H9 (cell line): Measurements from ENCODE around the gene MSRB2. TPM values are rescaled to one million over a fixed set of nuclear protein-coding genes. Genes with fewer than 3 reads are reported as not detected.

Source experiments
- DNase-seq: peaks from one replicate; pipeline ENCODE4 v3.0.0-alpha.2; 2017
- H2AFZ ChIP-seq: one replicate; pipeline ENCODE4 v1.6.1; 2013; ENCODE audit warnings: mild to moderate bottlenecking, low read length, control low read depth, moderate library complexity
- H2AK5ac ChIP-seq: 2 replicates; pipeline ENCODE4 v1.6.1; 2013; ENCODE audit warnings: low read length, control low read depth, mixed read lengths; ENCODE audit not compliant: insufficient read length
- H2BK120ac ChIP-seq: one replicate; pipeline ENCODE4 v1.6.1; 2013; ENCODE audit warnings: low read depth, mild to moderate bottlenecking, low read length, control low read depth, inconsistent platforms; ENCODE audit not compliant: poor library complexity, severe bottlenecking
- H2BK12ac ChIP-seq: 2 replicates; pipeline ENCODE4 v1.6.1; 2013; ENCODE audit warnings: low read length, control low read depth, mixed read lengths, low read depth; ENCODE audit not compliant: insufficient read length
- H2BK15ac ChIP-seq: 2 replicates; pipeline ENCODE4 v1.6.1; 2013; ENCODE audit warnings: low read depth, low read length, control low read depth
- H2BK20ac ChIP-seq: one replicate; pipeline ENCODE4 v1.6.1; 2013; ENCODE audit warnings: low read depth, mild to moderate bottlenecking, low read length, control low read depth, inconsistent platforms; ENCODE audit not compliant: poor library complexity, severe bottlenecking
- H2BK5ac ChIP-seq: 2 replicates; pipeline ENCODE4 v1.6.1; 2013; ENCODE audit warnings: low read length, control low read depth, mixed read lengths; ENCODE audit not compliant: insufficient read length
- H3K14ac ChIP-seq: 2 replicates; pipeline ENCODE4 v1.6.1; 2013; ENCODE audit warnings: low read length, control low read depth; ENCODE audit not compliant: insufficient read depth
- H3K18ac ChIP-seq: 2 replicates; pipeline ENCODE4 v1.6.1; 2013; ENCODE audit warnings: low read depth, mild to moderate bottlenecking, mixed read lengths, low read length, control low read depth; ENCODE audit not compliant: insufficient read length
- H3K23ac ChIP-seq: 2 replicates; pipeline ENCODE4 v1.6.1; 2013; ENCODE audit warnings: low read length, control low read depth, mixed read lengths, low read depth; ENCODE audit not compliant: insufficient read length
- H3K23me2 ChIP-seq: 2 replicates; pipeline ENCODE4 v1.6.1; 2013; ENCODE audit warnings: low read depth, mild to moderate bottlenecking, mixed read lengths, low read length, control low read depth; ENCODE audit not compliant: insufficient read length, poor library complexity, severe bottlenecking
- H3K27ac ChIP-seq: 2 replicates; pipeline ENCODE4 v1.5.1; 2013; ENCODE audit warnings: low read length, control low read depth, mixed read lengths, low read depth; ENCODE audit not compliant: insufficient read length
- H3K27me3 ChIP-seq: 2 replicates; pipeline ENCODE4 v1.6.1; 2013; ENCODE audit warnings: low read length, control low read depth, inconsistent platforms; ENCODE audit not compliant: insufficient read depth
- H3K4ac ChIP-seq: 2 replicates; pipeline ENCODE4 v1.6.1; 2013; ENCODE audit warnings: low read depth, mild to moderate bottlenecking, control low read depth, inconsistent platforms, low read length, moderate library complexity
- H3K4me1 ChIP-seq: 2 replicates; pipeline ENCODE4 v1.6.1; 2013; ENCODE audit warnings: low read length, control low read depth, inconsistent platforms; ENCODE audit not compliant: insufficient read depth
- H3K4me2 ChIP-seq: 2 replicates; pipeline ENCODE4 v1.6.1; 2013; ENCODE audit warnings: low read length, control low read depth, mixed read lengths; ENCODE audit not compliant: insufficient read length, insufficient read depth
- H3K56ac ChIP-seq: 2 replicates; pipeline ENCODE4 v1.6.1; 2013; ENCODE audit warnings: low read depth, mild to moderate bottlenecking, mixed read lengths, low read length, control low read depth; ENCODE audit not compliant: insufficient read length
- H3K79me1 ChIP-seq: 2 replicates; pipeline ENCODE4 v1.6.1; 2013; ENCODE audit warnings: low read depth, mild to moderate bottlenecking, moderate library complexity, low read length, control low read depth, inconsistent platforms; ENCODE audit not compliant: insufficient read depth, poor library complexity, severe bottlenecking
- H3K79me2 ChIP-seq: 2 replicates; pipeline ENCODE4 v1.6.1; 2013; ENCODE audit warnings: low read length, control low read depth, inconsistent platforms; ENCODE audit not compliant: insufficient read depth
- H3K9ac ChIP-seq: 2 replicates; pipeline ENCODE4 v1.6.1; 2013; ENCODE audit warnings: low read length, control low read depth, mixed read lengths; ENCODE audit not compliant: insufficient read length; ENCODE audit errors: extremely low read depth
- H3K9me3 ChIP-seq: one replicate; pipeline ENCODE4 v1.6.1; 2013; ENCODE audit warnings: low read depth, low read length, inconsistent platforms; ENCODE audit not compliant: control insufficient read depth
- H3T11ph ChIP-seq: one replicate; pipeline ENCODE4 v1.6.1; 2013; ENCODE audit warnings: mild to moderate bottlenecking, low read length, control low read depth, inconsistent platforms
- H4K20me1 ChIP-seq: one replicate; pipeline ENCODE4 v1.6.1; 2013; ENCODE audit not compliant: control insufficient read depth, insufficient read length, insufficient read depth
- H4K5ac ChIP-seq: 2 replicates; pipeline ENCODE4 v1.6.1; 2013; ENCODE audit warnings: low read depth, mild to moderate bottlenecking, mixed read lengths, low read length, control low read depth; ENCODE audit not compliant: insufficient read length
- H4K8ac ChIP-seq: replicated peaks from 2 replicates; pipeline ENCODE4 v1.6.1; 2013; ENCODE audit warnings: low read length, control low read depth, mixed read lengths, low read depth; ENCODE audit not compliant: insufficient read length
- H4K91ac ChIP-seq: 2 replicates; pipeline ENCODE4 v1.6.1; 2013; ENCODE audit warnings: low read depth, mild to moderate bottlenecking, moderate library complexity, mixed read lengths, low read length, control low read depth; ENCODE audit not compliant: insufficient read length
- H3K27ac Mint-ChIP-seq, 3 experiments: 2 replicates in 2 of 3; 3 replicates in 1 of 3; pipeline ENCODE4 v1.8.0; 2020 to 2021; ENCODE audit warnings: mixed read lengths in 3 of 3, mild to moderate bottlenecking in 1 of 3, moderate library complexity in 1 of 3
- H3K27me3 Mint-ChIP-seq: 2 replicates; pipeline ENCODE4 v1.8.0; 2021; ENCODE audit warnings: low read depth, mild to moderate bottlenecking, moderate library complexity, mixed read lengths
- H3K36me3 Mint-ChIP-seq, 3 experiments: 2 replicates in 2 of 3; 3 replicates in 1 of 3; pipeline ENCODE4 v1.8.0; 2020 to 2021; ENCODE audit warnings: low read depth in 3 of 3, mixed read lengths in 3 of 3; ENCODE audit not compliant: insufficient read depth in 1 of 3
- H3K4me1 Mint-ChIP-seq, 2 experiments: 2 replicates each; pipeline ENCODE4 v1.8.0; 2020; ENCODE audit warnings: mixed read lengths in 2 of 2
- H3K4me3 Mint-ChIP-seq, 2 experiments: 2 replicates in 1 of 2; 3 replicates in 1 of 2; pipeline ENCODE4 v1.8.0; 2020 to 2021; ENCODE audit warnings: mild to moderate bottlenecking in 2 of 2, mixed read lengths in 2 of 2, moderate library complexity in 1 of 2
- H3K9me3 Mint-ChIP-seq, 2 experiments: 2 replicates in 1 of 2; 3 replicates in 1 of 2; pipeline ENCODE4 v1.8.0; 2020; ENCODE audit warnings: mild to moderate bottlenecking in 2 of 2, mixed read lengths in 2 of 2, moderate library complexity in 1 of 2
- WGBS: extraction: QIAGEN DNeasy Blood & Tissue Kit; methylation state at CpG from one replicate; pipeline ENCODE4 v1.1.7; 2013; ENCODE audit warnings: missing lambda C conversion rate, low lambda C conversion rate, mixed read lengths; ENCODE audit not compliant: insufficient read length; ENCODE audit errors: extremely low coverage; 5-methylcytosine and 5-hydroxymethylcytosine counted together
- total RNA-seq: library from RNA; stranded (reverse); gene quantifications from 2 replicates; pipeline ENCODE4 v1.2.1, GENCODE V29; 2021
- TF ChIP-seq, protein P1 (sequence below): fragments of 200-600 bp; sonication (generic); conservative IDR thresholded peaks from 3 replicates; pipeline ENCODE4 v1.8.0; 2021; ENCODE audit warnings: antibody characterized with exemption, mild to moderate bottlenecking

The MSRB2 gene
- total RNA-seq, 1 experiment from 2014 or later = 18.0 TPM

DNA sequence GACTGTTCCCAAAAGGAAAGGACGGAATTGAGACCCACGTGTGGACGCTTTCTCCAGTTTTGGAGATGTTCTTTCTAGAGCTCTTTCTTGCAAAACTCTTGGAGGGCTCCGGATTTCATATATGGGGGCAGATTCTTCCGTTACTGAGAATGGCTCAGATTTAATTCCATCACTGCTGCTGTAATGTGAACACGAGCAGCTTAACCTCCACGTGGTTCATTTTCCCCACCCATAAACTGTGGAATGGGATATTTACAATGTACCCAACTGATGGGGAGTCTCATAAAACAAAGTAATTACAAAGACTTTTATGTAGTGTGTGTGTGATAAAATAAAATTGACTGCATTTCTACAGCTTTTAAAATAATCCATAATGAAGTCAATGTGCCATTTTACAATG lies 15.1 kb upstream of the MSRB2 start:
- H3K23ac ChIP-seq = no peak overlapping the region
- H3K9ac ChIP-seq = no peak overlapping the region
- H3K14ac ChIP-seq = no peak overlapping the region
- H3K9me3 Mint-ChIP-seq = peaks cover 4 to 10% of the 10 kb centered on the region in 2 experiments; a peak in 4 of 5 replicates
- peaks cover 4% of the 10 kb centered on the region; the same call in 1 of the 2 replicates for H3K4me1 ChIP-seq
- H3K27me3 ChIP-seq = no peaks in the 10 kb centered on the region
- H2BK12ac ChIP-seq = no peak overlapping the region
- H4K8ac ChIP-seq = no peak overlapping the region
- TF ChIP-seq, protein P1, sequence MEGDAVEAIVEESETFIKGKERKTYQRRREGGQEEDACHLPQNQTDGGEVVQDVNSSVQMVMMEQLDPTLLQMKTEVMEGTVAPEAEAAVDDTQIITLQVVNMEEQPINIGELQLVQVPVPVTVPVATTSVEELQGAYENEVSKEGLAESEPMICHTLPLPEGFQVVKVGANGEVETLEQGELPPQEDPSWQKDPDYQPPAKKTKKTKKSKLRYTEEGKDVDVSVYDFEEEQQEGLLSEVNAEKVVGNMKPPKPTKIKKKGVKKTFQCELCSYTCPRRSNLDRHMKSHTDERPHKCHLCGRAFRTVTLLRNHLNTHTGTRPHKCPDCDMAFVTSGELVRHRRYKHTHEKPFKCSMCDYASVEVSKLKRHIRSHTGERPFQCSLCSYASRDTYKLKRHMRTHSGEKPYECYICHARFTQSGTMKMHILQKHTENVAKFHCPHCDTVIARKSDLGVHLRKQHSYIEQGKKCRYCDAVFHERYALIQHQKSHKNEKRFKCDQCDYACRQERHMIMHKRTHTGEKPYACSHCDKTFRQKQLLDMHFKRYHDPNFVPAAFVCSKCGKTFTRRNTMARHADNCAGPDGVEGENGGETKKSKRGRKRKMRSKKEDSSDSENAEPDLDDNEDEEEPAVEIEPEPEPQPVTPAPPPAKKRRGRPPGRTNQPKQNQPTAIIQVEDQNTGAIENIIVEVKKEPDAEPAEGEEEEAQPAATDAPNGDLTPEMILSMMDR = no peak
- H3K27ac ChIP-seq = no peak overlapping the region
- H3K4ac ChIP-seq = no peak overlapping the region
- peaks cover 1% of the 10 kb centered on the region; the same call in 1 of the 2 replicates for H3K27me3 Mint-ChIP-seq
- H2AK5ac ChIP-seq = no peak overlapping the region
- H4K91ac ChIP-seq = no peak overlapping the region
- H3K23me2 ChIP-seq = no peaks in the 10 kb centered on the region
- no peaks in the 10 kb centered on the region for H3K79me1 ChIP-seq
- no peak overlapping the region for H2BK15ac ChIP-seq
- no peak for DNase-seq
- H3K4me3 Mint-ChIP-seq = no peak overlapping the region
- no peak overlapping the region for H4K5ac ChIP-seq
- H3K56ac ChIP-seq = no peak overlapping the region
- no CpG with 5 or more reads among the region's 7 CpGs for WGBS
- no peak overlapping the region for H2BK5ac ChIP-seq
- H3T11ph ChIP-seq = no peak overlapping the region
- peaks cover 7 to 9% of the 10 kb centered on the region in 2 experiments for H3K4me1 Mint-ChIP-seq
- 0 out of 7 replicates have a peak, but pooled peaks cover 0 to 4% (median 2%) of the 10 kb centered on the region in 3 experiments for H3K36me3 Mint-ChIP-seq
- H3K9me3 ChIP-seq = no peaks in the 10 kb centered on the region
- H3K27ac Mint-ChIP-seq = no peak overlapping the region
- H2BK120ac ChIP-seq = no peak overlapping the region
- no peak overlapping the region for H2AFZ ChIP-seq
- H4K20me1 ChIP-seq = no peaks in the 10 kb centered on the region
- no peaks in the 10 kb centered on the region for H3K79me2 ChIP-seq
- no peak overlapping the region for H3K4me2 ChIP-seq
- no peak overlapping the region for H3K18ac ChIP-seq
- no peak overlapping the region for H2BK20ac ChIP-seq
